SK-N-SH (cell line): ENCODE results near the gene CETP. TPM values are rescaled to one million over a fixed set of nuclear protein-coding genes. Genes with fewer than 3 reads are reported as not detected.
"Not testable (repeated sequence)": the region's sequence is repeated elsewhere in the genome, so short reads cannot be mapped to it uniquely, and the experiment has no call there.

Experiments
- CTCF ChIA-PET: fragments of 300-600, 350-600 bp; formaldehyde crosslinking; extraction: SDS; loops from one replicate; lab custom pipeline; 2021; lab: Yijun Ruan, JAX
- POLR2A ChIA-PET: fragments of 350-600 bp; sonication (Branson Sonifier 250); formaldehyde crosslinking; extraction: SDS; loops from one replicate; lab custom pipeline; 2020; ENCODE audit warnings: antibody characterized with exemption, inconsistent platforms; lab: Yijun Ruan, JAX
- DNase-seq: peaks from one replicate; pipeline ENCODE4 v3.0.0; 2012
- H2AFZ ChIP-seq: fragments of 200-600 bp; sonication (generic); 2 replicates; pipeline ENCODE4 v1.8.1; 2016; ENCODE audit warnings: antibody characterized with exemption, mild to moderate bottlenecking, low read depth
- H3F3A ChIP-seq: fragments of 200-600 bp; sonication (generic); replicated peaks from 2 replicates; pipeline ENCODE3; 2016; ENCODE audit warnings: antibody characterized with exemption, mild to moderate bottlenecking; ENCODE audit not compliant: insufficient read depth
- H3K27ac ChIP-seq, 2 experiments: fragments of 200-500 bp in 1 of 2; fragments of 200-600 bp in 1 of 2; sonication (Bioruptor generic) in 1 of 2; sonication (generic), shearing (Covaris generic) in 1 of 2; 2 replicates each; pipeline versions ENCODE4 v1.5.1 to v1.6.1; 2014 to 2016; ENCODE audit warnings: low read depth in 2 of 2, inconsistent platforms in 1 of 2, low read length in 1 of 2, mild to moderate bottlenecking in 1 of 2, mixed read lengths in 1 of 2
- H3K27me3 ChIP-seq: fragments of 200-600 bp; sonication (generic), shearing (Covaris generic); 2 replicates; pipeline ENCODE4 v1.6.1; 2016; ENCODE audit warnings: mixed run types; ENCODE audit not compliant: insufficient read depth
- H3K36me3 ChIP-seq, 2 experiments: fragments of 200-500 bp in 1 of 2; fragments of 200-600 bp in 1 of 2; sonication (Bioruptor generic) in 1 of 2; sonication (generic) in 1 of 2; replicated peaks in 1 of 2; 2 replicates each; pipeline versions ENCODE3 to v1.5.1; 2014 to 2016; ENCODE audit warnings: low read length in 1 of 2, mild to moderate bottlenecking in 1 of 2; ENCODE audit not compliant: insufficient read depth in 2 of 2, control insufficient read depth in 1 of 2
- H3K4me1 ChIP-seq, 2 experiments: fragments of 200-500 bp in 1 of 2; fragments of 200-600 bp in 1 of 2; sonication (Bioruptor generic) in 1 of 2; sonication (generic), shearing (Covaris generic) in 1 of 2; 2 replicates each; pipeline versions ENCODE4 v1.5.1 to v1.6.1; 2014 to 2016; ENCODE audit warnings: low read depth in 1 of 2, low read length in 1 of 2, mixed run types in 1 of 2; ENCODE audit not compliant: insufficient read depth in 2 of 2, control insufficient read depth in 1 of 2
- H3K4me2 ChIP-seq: fragments of 200-600 bp; sonication (generic), shearing (Covaris generic); 2 replicates; pipeline ENCODE4 v1.6.1; 2017; ENCODE audit warnings: mixed run types
- H3K4me3 ChIP-seq, 2 experiments: fragments of 200-500 bp in 1 of 2; fragments of 200-600 bp in 1 of 2; sonication (Bioruptor generic) in 1 of 2; sonication (generic), shearing (Covaris generic) in 1 of 2; 2 replicates each; pipeline versions ENCODE4 v1.5.1 to v1.8.1; 2014 to 2016; ENCODE audit warnings: low read depth in 2 of 2, inconsistent platforms in 1 of 2, low read length in 1 of 2, mild to moderate bottlenecking in 1 of 2, mixed read lengths in 1 of 2, moderate library complexity in 1 of 2
- H3K79me2 ChIP-seq: fragments of 200-600 bp; sonication (generic); 2 replicates; pipeline ENCODE4 v1.8.1; 2017; ENCODE audit warnings: mild to moderate bottlenecking; ENCODE audit not compliant: insufficient read depth
- H3K9ac ChIP-seq: fragments of 200-600 bp; sonication (generic); 2 replicates; pipeline ENCODE4 v1.6.1; 2017; ENCODE audit warnings: mixed run types
- H3K9me2 ChIP-seq: fragments of 200-600 bp; sonication (generic); 2 replicates; pipeline ENCODE4 v1.6.1; 2017; ENCODE audit warnings: mixed run types
- H3K9me3 ChIP-seq: fragments of 200-600 bp; sonication (generic); 2 replicates; pipeline ENCODE4 v1.6.1; 2017; ENCODE audit warnings: mixed run types, mild to moderate bottlenecking, moderate library complexity
- H4K20me1 ChIP-seq: fragments of 200-600 bp; sonication (generic); 2 replicates; pipeline ENCODE4 v1.6.1; 2017; ENCODE audit warnings: mild to moderate bottlenecking, mixed run types; ENCODE audit not compliant: insufficient read depth
- CHD2 ChIP-seq: fragments of 150-350 bp; IDR thresholded peaks from 2 replicates; pipeline ENCODE4 v1.6.1; 2018; ENCODE audit warnings: low read length; ENCODE audit not compliant: partially characterized antibody
- EP300 ChIP-seq, 2 experiments: IDR thresholded peaks; 2 replicates each; pipeline versions ENCODE4 v1.4.0 to v1.6.1; 2012; ENCODE audit warnings: borderline replicate concordance in 1 of 2, low read depth in 1 of 2, low read length in 1 of 2
- IRF3 ChIP-seq: fragments of 150-350 bp; IDR thresholded peaks from 2 replicates; pipeline ENCODE4 v1.6.1; 2016; ENCODE audit warnings: mild to moderate bottlenecking, low read depth, low read length
- JUND ChIP-seq: IDR thresholded peaks from 2 replicates; pipeline ENCODE4 v1.4.0; 2012
- MEF2A ChIP-seq: IDR thresholded peaks from 2 replicates; pipeline ENCODE4 v1.4.0; 2012; ENCODE audit warnings: low read depth, borderline replicate concordance
- MXI1 ChIP-seq: IDR thresholded peaks from 2 replicates; pipeline ENCODE4 v1.6.1; 2012; ENCODE audit warnings: mild to moderate bottlenecking, low read depth, low read length, improper control_type of control experiment
- NRF1 ChIP-seq: IDR thresholded peaks from 2 replicates; pipeline ENCODE4 v1.6.1; 2012; ENCODE audit warnings: low read depth, mild to moderate bottlenecking, low read length
- PBX3 ChIP-seq: IDR thresholded peaks from 2 replicates; pipeline ENCODE4; 2012
- POLR2AphosphoS5 ChIP-seq: IDR thresholded peaks from 2 replicates; pipeline ENCODE4 v1.6.1; 2012; ENCODE audit warnings: low read depth, low read length
- RFX5 ChIP-seq: IDR thresholded peaks from 2 replicates; pipeline ENCODE4 v1.6.1; 2012; ENCODE audit warnings: mild to moderate bottlenecking, improper control_type of control experiment, low read length
- SIN3A ChIP-seq: IDR thresholded peaks from 2 replicates; pipeline ENCODE4 v1.6.1; 2012; ENCODE audit warnings: low read depth, mild to moderate bottlenecking, low read length, moderate library complexity, borderline replicate concordance
- WGBS: methylation state at CpG from one replicate; pipeline ENCODE4 v1.1.6; 2017; ENCODE audit warnings: low lambda C conversion rate; 5-methylcytosine and 5-hydroxymethylcytosine counted together
- polyA plus RNA-seq, 3 experiments: library from polyadenylated mRNA; depleted of rRNA; stranded (reverse); fragments of >200 nt; gene quantifications; 2 replicates each; pipeline ENCODE4 v1.2.3, GENCODE V29; 2012

CETP gene
- polyA plus RNA-seq, 1 of the 3 experiments (the other 2 are of a cell fraction) = not detected

GRCh38 chr16:57004387-57005250, 42.9 kb downstream of the CETP start (continued):
- TF ChIP-seq PBX3 (no peak), SIN3A (no peak), JUND (no peak)
- TF ChIP-seq, all 33 proteins: peak for 0

DNA sequence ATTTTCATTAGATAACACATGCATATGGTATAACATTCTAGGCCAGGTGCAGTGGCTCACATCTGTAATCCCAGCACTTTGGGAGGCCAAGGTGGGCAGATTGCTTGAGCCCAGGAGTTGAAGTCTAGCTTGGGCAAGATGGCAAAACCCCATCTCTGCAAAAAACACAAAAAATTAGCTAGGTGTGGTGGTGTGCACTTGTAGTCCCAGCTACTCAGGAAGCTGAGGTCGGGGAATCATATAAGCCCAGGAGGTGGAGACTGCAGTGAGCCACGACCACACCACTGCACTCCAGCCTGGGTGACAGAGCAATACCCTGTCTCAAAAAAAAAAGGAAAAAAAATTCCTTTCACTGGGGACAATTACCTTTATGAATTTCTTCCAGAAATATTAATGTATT, 43.8 kb downstream of the CETP start:
- H3K9ac ChIP-seq, H3K9me3 ChIP-seq, POLR2A ChIA-PET, H3F3A ChIP-seq, CTCF ChIA-PET, DNase-seq, H3K79me2 ChIP-seq, H3K4me2 ChIP-seq, H3K27ac ChIP-seq, H3K9me2 ChIP-seq, H3K27me3 ChIP-seq, H3K4me3 ChIP-seq, H4K20me1 ChIP-seq, H3K36me3 ChIP-seq, H3K4me1 ChIP-seq, H2AFZ ChIP-seq: not testable (repeated sequence)
- 94% methylated on average over 2 of the region's 2 CpGs for WGBS

- H3K9me2 ChIP-seq = no peaks in the 10 kb centered on the region
- no peak overlapping the region for H3K27ac ChIP-seq
- H2AFZ ChIP-seq = no peak overlapping the region
- ChIA-PET CTCF (interaction anchor here (1.1 kb wide), 1 partner anchor 292 kb away, joined by 3 read pairs; no protein-coding TSS in a partner anchor), POLR2A (no interaction called here)
- no peaks in the 10 kb centered on the region for H4K20me1 ChIP-seq
- H3K4me1 ChIP-seq = no peaks in the 10 kb centered on the region
- no peaks in the 10 kb centered on the region for H3F3A ChIP-seq
- no peaks in the 10 kb centered on the region for H3K27me3 ChIP-seq
- WGBS = 91% methylated on average over 5 of the region's 5 CpGs
- H3K9ac ChIP-seq = no peak overlapping the region
- DNase-seq = no peak
- H3K36me3 ChIP-seq = no peaks in the 10 kb centered on the region
- no peaks in the 10 kb centered on the region for H3K9me3 ChIP-seq
- TF ChIP-seq IRF3 (no peak), MXI1 (no peak), RFX5 (no peak), NRF1 (no peak), EP300 (IDR thresholded peaks at IDR 0.05; ENCODE audit: borderline replicate concordance in 1 of 2, low read depth in 1 of 2, low read length in 1 of 2) (no peak), CHD2 (no peak), POLR2AphosphoS5 (no peak), MEF2A (no peak)
- TF ChIP-seq, all 33 proteins: peak for 0
- Histone ChIP-seq H3K4me3 (no peak overlapping the region), H3K79me2 (no peaks in the 10 kb centered on the region), H3K4me2 (no peak overlapping the region)
Measured at GRCh38 chr16:57007050-57007449, 45.3 kb downstream of the CETP start.
